ENCODE data around the gene GNE.
"Not testable (repeated sequence)": the region's sequence is repeated elsewhere in the genome, so short reads cannot be mapped to it uniquely, and the experiment has no call there.

GNE gene
- 18.3 to 46.8 (median 30.1) reads per million in 18 experiments for total RNA-seq

DNA sequence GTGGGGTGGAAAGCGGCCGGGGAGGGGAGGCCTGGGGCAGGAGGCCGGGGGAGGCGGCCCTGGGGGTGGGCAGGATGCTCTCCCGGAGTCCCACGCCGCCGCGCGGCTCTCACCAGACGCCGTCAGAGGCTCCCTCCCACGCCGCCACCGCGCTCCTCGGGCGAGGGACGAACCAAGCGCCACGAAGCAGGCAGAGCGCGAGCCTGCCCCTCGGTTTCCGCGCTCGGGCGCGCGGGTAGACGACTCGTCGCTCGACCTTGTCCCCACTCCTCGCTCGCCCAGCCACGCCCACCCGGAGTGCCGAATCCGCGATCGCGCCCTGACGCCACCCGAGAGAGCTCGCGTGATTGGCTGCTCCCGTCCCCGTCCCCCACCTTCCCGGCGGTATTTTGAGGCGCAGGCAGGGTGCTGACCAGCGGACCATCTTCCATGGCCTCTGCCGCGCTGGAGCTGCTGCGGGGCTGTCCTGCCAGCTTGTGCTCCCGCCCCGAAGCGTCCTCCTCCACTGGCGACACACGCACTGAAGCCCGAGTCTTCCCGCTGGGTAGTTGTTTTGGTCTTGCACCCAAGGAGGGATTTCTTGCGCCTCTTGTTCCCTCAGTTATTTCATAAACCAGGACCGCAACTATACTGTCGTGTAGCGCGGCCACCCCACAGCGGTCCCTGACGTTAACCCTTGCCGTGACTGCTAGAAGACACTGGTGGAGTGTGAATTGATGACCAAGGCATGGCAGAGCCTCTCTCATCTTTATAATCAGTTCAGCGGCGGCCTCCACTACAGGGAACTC, at the start of gene GNE:
GNE (minus strand) TSS at position 241 of the 788 bp plus-strand sequence. CDS start 9,093 bp downstream, outside the sequence.
- peak; percentile 98 for DNase-seq

GRCh38 chr9:36306471-36307306, 48.4 kb upstream of the GNE start:
- no peak for DNase-seq

- DNase-seq, result not testable (repeated sequence)
These were observed 46.1 kb upstream of the GNE start for GRCh38 chr9:36304366-36304765.

GRCh38 chr9:36301227-36301626, 43.0 kb upstream of the GNE start:
- no peak for DNase-seq

DNA sequence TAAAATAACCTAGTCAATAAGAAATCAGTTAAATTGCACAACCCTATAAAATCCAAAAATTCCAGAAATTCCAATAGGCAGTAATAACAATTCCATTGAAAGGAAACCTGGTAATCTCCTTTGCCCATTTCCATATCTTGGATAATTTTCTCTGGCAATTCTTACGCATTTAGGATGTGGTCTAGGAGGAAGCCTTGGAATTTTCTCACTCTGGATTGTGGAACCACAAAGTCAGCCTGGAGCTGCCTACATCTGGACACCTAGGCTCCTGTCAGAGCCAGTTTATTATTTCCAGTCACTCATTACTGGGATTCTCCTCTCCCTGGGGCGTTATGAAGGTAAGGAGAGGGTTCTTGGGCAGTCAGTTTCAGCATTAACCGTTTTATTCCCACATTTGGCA, 40.3 kb upstream of the GNE start:
- no peak for DNase-seq

DNA sequence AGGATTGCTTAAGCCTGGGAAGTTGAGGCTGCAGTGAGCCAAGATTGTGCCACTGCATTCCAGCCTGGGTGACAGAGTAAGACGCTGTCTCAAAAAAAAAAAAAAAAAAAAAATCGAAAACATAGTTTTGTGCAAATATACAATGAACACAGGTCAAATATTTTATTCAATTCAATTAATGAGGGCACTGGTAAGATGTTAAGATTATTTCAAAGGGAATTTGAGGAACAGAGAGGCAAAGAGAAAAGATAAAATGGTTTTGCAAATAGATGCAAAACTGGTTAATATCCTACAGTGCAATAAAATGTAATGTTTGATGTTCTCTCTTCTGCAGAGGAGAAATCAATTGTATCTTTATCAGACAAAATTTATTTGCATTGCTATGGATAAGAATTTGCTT, 39.5 kb upstream of the GNE start:
- no peak for DNase-seq

DNA sequence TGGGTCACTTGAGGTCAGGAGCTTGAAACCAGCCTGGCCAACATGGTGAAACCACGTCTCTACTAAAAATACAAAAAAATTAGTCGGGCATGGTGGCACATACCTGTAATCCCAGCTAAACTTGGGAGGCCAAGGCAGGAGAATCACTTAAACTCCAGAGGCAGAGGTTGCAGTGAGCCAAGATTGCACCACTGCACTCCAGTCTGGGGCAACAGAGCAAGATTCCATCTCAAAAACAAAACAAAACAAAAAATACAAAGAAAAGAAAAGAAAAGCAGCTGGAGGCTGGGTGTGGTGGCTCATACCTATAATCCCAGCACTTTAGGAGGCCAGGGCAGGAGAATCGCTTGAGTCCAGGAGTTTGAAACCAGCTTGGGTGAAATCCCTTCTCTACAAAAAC, 36.7 kb upstream of the GNE start:
- not testable (repeated sequence) for DNase-seq

GRCh38 chr9:36293918-36294317, 35.7 kb upstream of the GNE start:
- DNase-seq, result no peak

DNA sequence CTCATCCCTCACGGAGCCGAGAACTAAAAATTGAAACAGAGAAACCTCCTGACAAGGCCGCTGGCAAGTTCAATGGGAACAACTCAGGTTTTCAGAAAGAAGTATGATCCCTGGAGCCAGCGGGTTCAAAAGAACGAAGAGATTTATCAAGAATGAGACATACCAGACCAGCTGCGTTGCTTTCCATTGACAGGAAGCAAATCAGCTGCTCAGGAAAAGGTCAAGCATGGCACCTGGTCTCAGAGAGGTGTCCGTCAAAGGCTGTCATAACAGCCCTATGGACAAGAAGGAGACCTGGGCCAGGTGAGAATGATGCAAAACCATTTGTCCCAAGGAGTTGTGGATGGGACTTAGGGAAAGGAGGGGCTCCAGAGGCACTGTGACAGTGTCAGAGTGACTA, 34.9 kb upstream of the GNE start:
- no peak for DNase-seq

DNA sequence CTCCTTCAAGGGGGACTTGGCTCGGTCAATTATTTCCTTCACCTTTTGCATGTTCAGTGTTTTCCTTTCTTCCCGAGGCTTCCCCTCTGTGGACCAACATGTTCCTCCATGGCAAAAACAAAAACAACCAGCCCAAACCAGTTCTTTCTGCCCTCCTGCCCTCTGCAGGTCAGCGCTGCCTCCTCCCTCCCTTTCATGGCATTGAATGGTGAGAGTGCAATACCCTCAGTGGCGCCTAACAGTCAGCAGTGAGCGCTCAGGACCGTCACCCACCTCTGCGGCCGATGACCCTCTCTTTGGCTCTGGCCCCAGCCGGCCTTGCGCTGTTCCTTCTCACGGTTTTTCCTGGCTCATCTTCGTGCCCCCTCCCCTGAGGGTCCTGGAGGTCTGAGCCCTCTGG, 34.4 kb upstream of the GNE start:
- no peak for DNase-seq

GRCh38 chr9:36290996-36291395, 32.7 kb upstream of the GNE start:
- DNase-seq, result no peak

- DNase-seq, result no peak
These were observed 31.7 kb upstream of the GNE start for GRCh38 chr9:36289836-36290435.

DNA sequence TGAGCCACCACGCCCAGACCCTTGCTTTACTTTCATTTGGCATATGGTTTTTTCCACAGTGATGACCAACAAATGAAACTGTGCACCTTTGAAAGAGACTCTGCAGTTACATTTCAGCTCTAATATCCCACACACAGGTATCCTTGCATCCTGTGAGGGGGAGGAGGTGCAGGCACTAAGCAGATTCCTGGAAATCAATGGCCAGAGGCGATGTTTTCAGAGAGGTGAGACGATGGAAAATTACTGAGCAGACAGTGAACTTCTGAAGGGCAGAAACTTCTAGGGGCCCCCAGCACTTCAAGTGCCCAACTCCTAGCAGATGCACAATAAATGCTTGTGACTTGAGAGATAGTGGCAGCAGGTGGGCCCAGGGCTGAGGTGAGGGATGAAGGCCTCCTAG, 29.8 kb upstream of the GNE start:
- no peak for DNase-seq

DNA sequence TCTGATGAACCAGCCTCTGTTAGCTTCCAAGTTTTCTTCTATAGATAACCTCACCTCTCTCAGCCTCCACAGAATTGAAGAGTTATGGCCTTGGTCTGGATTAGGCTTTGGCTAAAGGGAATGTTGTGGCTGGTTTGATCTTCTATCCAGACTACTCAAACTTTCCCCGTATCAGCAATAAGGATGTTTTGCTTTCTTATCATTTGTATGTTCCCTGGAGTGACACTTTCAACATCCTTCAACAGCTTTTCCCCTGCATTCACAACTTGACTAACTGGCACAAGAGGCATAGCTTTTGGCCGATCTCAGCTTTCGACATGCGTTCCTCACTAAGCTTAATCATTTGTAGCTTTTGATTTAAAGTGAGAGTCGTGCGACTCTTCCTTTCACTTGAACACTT, 28.1 kb upstream of the GNE start:
- DNase-seq, result no peak

DNA sequence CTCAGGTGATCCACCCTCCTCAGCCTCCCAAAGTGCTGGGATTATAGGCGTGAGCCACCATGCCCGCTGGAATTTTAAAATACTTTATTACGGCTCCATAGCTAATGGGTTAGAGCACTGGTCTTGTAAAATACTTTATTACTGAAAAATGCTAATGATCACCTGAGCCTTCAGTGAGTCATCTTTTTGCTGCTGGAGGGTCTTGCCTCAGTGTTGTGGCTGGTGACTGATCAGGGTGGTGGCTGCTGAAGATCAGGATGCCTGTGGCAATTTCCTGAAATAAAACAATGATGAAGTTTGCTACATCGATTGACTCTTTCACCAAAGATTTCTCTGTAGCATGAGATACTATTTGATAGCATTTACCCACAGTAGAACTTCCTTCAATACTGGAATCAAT, 26.0 kb upstream of the GNE start:
- no peak for DNase-seq

DNA sequence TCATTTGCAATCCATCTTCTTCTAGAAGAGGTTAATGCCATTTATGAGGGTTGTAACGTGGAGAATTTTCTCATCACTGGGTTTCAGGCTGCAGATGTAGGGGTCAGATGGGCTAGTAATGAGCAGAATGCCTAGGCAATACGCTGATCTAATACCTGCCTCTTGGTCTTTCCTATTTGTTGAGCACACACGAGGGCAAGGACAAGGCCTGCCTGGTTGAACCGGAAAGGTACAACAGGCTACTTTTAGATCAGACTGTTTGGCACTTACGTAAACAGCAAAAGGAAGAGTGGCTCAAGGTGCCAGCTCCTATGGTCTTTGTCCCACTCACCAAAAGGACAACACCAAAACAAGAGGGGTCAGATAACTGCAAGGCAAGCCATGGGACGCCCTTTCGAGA, 24.0 kb upstream of the GNE start:
- DNase-seq, result no peak

DNA sequence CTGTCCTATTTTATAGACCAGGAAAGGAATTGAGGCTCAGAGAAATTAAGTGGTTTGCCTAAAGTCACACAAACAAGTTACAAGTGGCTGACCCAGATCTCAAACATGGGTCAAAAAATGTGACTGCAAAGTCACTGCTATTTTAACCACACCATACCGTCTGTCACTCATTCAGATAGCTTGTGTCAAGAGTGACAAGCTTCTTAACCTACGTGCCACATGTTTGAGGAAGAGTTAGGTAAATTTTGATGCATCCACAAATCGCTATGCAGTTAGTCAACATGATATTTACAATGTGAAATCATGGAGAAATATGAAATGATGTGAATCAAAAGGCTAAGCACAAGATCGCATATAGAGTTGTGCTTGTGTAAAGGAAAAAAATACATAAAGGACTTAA, 22.7 kb upstream of the GNE start:
- DNase-seq, result no peak

GRCh38 chr9:36278243-36278642, 20.0 kb upstream of the GNE start:
- no peak for DNase-seq

DNA sequence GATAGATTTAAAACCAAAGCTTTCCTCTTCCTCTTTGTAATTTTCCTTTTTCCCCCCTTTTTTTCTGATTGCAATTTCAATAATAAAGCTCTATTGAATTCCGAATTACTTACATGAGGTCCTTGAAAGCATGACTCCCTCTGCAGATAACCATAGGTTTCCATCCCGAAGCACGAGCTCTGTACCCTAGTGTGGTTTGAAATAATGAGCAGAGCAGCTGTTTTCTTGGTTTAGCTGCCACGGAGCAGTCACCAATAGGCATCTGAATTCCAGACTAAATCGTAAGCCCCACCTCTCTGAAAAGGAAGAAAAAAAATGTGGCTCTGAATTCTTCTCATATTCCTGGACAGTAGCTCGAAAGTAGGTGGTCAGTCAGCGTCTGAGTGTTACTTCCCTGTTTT, 18.5 kb upstream of the GNE start:
- no peak for DNase-seq

GRCh38 chr9:36276254-36276653, 18.0 kb upstream of the GNE start:
- no peak for DNase-seq

- no peak for DNase-seq
These were observed 16.8 kb upstream of the GNE start for GRCh38 chr9:36275060-36275459.

DNA sequence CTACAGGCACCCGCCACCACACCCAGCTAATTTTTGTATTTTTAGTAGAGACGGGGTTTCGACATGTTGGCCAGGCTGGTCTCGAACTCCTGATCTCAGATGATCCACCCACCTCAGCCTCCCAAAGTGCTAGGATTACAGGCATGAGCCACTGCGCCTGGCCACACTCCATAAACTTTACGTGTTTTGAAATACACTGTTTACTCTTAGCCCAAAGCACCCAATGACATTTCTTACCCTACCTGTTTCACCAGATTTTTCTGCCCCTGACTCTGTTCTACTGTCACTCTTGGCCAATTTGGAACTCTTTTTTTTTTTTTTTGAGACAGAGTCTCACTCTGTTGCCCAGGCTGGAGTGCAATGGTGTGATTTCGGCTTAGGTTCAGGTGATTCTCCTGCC, 15.1 kb upstream of the GNE start:
- not testable (repeated sequence) for DNase-seq

DNA sequence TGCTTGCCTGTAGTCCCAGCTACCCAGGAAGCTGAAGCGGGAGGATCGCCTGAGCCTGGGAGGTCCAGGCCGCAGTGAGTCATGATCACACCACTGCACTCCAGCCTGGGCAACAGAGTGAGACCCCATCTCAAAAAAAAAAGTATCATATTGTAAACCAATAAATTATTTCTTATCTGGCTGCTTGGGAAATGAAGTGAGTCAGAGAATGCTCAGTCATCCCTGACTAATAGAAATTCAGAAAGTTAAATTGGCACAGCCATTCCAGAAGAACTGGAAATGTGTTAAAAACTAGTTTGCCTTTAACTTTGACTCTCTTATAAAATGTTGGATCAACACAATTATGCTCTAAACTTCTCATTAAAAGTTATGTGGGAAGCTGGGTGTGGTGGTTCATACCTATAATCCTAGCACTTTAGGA, 9.8 kb upstream of the GNE start:
- no peak for DNase-seq

DNA sequence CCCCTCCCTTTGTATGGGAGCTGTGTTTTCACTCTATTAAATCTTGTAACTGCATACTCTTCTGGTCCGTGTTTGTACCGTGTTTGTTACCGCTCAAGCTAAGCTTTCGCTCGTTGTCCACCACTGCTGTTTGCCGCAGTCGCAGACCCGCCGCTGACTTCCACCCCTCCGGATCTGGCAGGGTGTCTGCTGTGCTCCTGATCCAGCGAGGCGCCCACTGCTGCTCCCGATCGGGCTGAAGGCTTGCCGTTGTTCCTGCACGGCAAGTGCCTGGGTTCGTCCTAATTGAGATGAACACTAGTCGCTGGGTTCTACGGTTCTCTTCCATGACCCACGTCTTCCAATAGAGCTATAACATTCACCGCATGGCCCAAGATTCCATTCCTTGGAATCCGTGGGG, 6.6 kb upstream of the GNE start:
- no peak for DNase-seq

All from inflammatory macrophage (primary cell).